Middle frontal gyrus (tissue), 1 donor: ENCODE data around the gene ESRRA.

Experiments
- DNase-seq: peaks from one replicate; pipeline ENCODE4 v3.0.0-alpha.2; 2015; ENCODE audit warnings: low spot score; ENCODE audit errors: extremely low spot score

The ESRRA gene

DNA sequence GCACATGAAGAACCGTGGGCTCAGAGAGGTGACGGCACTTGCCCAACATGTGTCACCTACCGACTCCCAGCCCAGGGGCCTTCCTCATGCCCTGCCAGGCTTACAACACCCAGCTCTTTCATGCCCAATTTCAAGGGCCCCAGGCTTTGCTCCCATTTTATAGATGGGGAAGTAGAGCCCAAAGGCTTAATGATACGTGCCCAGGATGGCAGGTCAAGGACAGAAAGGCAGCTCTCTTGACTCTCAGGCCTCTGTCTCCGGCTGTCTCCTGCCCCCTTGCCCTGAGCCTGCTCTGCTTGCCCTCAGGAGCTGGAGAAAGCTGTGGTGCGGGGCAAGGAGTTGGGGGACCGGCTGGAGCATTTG lies 43.7 kb downstream of the ESRRA start:
- no peak for DNase-seq

DNA sequence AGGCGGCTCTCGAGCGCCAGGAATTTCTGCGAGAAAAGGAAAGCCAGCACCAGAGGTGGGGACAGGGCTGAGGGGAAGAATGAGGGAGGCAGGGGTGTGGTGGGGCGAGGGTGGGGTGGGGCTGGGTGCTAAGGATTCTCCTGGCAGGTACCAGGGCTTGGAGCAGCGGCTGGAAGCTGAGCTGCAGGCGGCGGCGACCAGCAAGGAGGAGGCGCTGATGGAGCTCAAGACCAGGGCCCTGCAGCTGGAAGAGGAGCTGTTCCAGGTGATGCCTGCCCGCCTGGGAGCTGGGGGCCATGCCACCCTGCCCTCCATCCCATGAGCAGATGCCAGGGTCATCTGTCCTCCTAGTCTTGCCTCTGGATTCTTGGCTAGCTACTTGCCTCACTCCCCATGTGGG lies 44.1 kb downstream of the ESRRA start:
- no peak for DNase-seq

DNA sequence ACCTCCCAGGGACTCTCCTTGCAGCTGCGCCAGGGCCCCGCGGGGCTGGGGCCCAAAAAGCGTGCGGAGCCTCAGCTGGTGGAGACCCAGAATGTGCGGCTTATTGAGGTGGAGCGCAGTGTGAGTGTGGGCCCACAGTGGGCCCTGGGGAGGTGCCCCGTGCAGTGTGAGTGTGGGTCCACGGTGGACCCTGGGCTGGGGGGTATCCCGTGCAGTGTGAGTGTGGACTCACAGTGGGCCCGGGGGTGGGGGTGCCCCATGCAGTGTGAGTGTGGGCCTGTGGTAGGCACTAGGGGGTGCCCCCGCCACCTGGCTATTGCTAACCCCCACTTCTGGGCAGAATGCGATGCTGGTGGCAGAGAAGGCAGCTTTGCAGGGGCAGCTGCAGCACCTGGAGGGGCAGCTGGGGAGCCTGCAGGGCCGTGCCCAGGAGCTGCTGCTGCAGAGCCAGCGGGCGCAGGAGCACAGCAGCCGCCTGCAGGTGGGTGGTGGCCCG lies 45.9 kb downstream of the ESRRA start:
- no peak for DNase-seq

DNA sequence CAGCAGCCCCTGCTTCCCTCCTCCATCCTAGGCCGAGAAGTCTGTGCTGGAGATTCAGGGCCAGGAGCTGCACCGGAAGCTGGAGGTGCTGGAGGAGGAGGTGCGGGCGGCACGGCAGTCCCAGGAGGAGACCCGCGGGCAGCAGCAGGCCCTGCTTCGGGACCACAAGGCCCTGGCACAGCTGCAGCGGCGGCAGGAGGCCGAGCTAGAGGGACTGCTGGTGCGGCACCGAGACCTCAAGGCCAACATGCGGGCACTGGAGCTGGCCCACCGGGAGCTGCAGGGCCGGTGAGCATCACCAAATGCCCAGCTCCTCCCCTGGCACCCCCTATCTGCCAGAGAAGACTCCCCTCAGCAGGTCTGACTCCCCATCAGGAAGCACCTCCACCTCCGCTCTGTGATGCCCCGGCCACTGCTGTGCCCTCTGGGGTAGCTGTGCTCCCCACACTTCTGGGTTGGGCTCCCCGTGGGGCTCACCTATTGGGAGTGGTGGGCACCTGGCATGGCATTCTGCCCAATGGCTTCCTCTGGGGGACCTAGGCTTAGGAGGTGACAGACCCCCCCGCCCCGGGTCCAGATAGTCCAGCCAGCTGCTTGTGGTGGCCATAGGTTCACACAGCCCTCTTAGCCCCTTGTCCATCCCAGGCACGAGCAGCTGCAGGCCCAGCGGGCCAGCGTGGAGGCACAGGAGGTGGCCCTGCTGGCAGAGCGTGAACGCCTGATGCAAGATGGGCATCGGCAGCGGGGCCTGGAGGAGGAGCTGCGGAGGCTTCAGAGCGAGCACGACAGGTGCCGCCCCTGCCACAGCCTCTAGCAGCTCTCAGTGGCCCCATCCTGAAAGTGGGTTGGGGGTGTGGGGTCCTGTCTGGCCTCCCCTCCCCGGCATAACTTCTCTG lies 47.0 kb downstream of the ESRRA start:
- DNase-seq: no peak

DNA sequence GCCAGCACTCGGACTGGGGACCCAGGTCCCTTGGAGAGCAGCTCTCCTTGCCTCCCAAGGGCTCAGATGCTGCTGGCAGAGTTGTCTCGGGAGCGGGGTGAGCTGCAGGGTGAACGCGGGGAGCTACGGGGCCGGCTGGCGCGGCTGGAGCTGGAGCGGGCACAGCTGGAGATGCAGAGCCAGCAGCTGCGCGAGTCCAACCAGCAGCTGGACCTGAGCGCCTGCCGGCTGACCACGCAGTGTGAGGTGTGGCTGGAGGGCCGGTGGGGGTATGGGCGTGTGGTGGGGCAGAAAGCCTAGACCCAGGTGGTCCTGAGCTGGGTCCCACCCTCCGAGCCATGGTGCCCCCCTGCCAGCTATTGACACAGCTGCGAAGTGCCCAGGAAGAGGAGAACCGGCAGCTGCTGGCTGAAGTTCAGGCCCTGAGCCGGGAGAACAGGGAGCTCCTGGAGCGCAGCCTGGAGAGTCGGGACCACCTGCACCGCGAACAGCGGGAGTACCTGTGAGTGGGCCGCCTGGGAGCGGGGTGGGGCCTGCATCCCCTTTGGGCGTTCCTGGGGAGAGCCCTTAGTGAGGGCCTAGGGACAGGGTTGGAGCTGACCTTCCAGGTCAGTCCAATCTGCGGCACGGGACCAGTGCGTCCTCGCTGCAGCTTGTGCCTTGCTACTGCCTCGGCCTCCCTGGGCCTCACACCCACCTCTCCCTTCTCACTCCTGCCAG lies 47.8 kb downstream of the ESRRA start:
- DNase-seq: no peak

DNA sequence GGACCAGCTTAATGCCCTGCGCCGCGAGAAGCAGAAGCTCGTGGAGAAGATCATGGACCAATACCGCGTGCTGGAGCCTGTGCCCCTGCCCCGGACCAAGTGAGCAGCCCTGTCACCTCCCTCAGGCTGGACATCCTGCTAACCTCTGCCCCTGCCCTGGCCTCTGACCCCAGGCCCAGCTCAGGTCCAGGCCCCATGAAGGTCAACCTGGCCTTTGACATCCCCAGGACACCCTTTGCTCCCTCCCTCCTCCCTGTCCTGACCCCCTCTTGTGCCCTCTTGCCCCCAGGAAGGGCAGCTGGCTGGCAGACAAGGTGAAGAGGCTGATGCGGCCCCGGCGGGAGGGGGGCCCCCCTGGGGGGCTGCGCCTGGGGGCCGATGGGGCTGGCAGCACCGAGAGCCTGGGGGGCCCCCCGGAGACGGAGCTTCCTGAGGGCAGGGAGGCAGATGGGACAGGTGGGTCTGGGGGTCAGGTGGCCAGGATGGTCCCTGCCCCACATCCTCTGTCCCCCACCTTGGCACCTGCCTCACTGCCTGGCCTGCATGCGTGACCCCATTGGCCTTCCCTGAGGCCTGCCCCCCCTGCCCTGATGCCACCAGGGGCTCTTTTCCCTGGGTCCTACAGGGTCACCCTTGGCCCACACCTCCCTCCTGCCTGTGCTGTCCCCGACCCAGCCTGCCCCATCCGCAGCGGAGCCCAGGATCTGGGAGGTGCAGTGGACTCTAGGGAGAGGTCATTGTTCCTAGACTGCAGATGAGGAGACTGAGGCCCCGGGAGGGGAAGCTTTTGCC lies 48.6 kb downstream of the ESRRA start:
- DNase-seq: no peak

DNA sequence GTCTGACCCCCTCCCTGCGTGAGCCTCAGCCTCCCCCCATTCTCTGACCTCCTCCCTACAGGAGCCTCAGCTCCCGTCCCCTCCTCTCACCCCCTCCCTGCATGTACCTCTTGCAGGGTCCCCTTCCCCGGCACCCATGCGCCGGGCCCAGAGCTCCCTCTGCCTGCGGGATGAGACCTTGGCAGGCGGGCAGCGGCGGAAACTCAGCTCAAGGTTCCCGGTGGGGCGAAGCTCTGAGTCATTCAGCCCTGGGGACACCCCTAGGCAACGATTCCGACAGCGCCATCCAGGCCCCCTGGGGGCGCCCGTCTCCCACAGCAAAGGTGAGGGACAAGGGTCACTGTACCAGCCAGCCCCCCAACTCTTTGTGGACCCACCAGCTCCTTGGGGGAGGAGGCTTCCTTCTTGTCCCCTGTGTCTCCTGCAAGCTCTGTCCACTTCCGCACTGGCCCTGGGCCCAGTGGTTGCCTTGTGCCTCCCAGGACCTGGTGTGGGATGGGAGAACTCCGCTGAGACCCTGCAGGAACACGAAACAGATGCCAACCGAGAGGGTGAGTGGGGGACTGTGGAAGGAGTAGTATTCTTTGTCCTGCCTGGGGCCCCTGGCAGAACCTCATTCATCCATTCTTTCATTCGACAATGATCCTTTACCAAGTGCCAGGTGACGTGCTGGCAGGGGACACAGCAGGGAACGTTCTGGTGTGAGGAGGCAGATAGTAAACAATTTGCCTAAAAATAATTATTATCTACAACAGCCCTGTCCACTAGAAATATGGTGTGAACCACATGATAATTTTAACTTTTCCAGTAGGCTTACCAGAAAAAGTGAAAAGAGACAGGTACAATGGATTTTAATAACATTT lies 50.0 kb downstream of the ESRRA start:
- no peak for DNase-seq

DNA sequence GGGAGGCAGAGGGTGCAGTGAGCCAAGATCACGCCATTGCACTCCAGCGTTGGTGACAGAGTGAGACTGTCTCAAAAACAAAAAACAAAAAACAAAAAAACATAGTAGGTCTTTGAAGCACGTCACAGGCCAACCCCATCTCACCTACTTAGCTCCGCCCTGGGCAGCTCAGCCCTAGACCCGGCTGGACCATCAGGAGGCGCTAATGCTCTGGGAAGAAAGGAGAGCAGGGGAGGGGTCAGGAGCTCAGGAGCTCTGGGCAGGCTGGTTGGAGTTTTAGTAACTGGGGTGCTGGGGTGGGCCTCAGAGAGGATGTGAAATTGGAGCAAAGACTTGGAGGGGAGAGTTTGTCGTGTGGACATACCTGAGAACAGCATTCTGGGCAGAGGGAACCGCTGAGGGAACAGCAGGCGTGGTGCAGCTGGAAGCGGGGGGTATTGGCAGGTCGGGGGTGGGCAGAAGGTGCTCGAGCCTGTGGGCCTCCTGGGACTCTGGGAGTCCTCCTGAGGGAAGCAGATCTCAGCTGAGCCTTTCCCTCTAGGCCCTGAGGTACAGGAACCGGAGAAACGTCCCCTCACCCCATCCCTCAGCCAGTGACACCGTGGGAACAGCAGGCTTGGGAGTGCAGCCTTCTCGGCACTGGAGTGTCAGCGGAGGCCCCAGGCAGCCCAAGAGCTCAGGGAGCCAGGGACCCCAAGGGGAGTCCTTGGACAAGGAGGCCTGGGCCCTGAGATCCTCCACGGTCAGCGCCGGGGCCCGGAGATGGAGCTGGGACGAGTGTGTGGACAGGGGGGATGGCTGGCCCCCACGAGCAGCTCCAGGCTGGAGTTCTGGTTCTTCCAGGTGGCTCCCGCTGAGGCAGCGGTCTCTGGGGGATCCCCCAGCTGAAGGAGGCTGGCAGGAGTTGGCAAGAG lies 51.4 kb downstream of the ESRRA start:
- no peak for DNase-seq

DNA sequence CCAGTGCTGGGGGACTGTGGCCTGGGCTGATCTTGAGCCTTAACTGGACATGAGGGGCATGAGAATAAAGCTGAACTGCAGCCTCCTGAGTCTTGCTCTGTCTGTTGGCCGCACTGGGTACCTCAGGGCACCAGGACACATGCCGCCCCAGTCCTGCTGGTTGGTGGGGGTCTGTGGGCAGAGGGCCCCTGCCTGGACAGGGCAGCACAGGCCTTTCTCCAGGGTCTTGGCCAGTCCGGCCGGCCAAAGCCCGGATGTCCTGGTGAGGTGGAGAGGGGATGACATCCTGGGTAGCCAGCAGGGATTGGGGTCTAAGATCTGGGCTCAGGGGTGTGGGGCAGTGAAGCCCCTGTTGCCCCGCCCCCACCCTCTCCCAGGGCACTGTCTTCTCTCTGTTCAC lies 52.1 kb downstream of the ESRRA start:
- DNase-seq: no peak

DNA sequence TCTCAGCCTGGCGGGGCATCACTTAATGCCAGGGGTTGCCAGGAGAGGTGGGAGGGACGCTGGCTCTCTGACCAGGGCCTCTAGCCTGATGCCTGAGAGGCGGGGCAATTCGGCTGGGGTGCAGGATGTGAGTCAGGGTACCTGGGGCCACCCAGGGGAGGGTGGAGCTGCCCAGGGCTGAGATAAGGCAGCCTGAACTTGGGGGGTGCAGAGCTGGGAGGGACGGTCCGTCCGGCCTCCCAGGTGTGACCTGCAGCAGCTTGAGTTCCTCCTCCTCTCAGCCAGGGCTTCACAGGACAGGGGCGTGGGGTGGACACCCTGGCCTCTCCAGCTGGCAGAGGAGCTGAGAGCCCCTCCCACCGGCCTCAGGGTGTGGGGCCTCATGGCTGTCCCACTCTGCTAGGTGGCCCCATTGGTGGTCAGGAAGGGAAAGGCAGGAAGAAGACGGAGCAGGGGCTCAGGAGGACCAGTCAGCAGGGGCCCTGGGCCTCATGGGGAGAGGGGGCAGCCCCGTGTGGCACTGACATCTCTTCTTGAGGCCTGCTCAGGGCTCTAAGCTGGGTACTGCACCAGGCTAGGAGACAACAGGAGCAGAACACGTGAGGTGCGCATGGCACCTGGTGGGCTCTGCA lies 52.7 kb downstream of the ESRRA start:
- DNase-seq: no peak

DNA sequence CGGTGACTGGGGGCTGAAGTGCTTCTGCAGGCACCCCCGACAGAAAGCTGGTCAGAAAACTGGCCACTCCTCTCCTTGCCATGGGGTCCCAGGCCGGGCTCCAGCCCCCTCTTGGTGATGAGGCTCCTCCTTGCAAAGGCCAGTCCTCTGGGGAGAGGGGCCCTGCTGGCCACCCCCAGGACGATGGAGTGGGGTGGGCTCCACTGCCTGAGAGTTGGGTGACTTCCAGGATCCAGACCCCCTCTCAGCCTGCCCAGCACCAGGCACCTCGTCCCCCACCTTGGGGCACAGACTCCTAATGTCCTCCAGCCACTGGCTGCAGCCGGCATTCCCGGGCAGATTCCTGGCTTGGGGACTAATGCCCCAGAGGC lies 53.2 kb downstream of the ESRRA start:
- no peak for DNase-seq

DNA sequence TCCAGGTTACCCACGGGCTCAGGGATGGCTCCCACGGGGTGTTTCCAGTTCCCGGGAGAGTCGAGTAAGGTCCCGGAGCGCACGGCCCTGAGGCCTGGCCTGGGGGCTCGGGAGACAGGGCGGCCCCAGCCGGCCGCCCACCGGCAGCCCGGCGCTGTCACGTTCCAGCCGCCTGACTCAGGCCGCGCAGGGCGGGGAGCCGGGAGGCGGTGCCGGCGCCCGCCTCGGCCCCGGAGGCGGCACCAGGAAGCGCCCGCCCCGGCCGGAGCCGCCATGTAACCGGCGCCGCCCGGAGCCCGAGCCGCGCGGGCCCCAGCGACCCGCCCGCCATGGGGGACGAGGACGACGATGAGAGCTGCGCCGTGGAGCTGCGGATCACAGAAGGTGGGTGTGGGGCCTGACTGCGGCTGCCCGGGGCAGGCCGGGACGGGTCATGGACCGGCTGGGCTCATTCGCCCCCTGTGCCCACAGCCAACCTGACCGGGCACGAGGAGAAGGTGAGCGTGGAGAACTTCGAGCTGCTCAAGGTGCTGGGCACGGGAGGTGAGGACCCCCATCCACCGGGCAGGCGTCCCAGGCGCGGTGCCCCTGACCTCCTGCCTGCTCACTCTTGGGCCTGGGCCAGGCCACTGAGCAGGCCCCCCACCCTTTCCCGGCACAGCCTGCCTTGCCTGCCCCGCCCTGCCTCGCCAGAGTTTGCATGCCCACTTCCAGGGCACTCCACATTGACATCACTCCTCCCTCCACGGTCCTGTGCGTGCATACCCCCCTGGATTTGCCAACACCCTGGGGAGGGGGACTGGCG lies 53.8 kb downstream of the ESRRA start, which contains the start of gene RPS6KA4:
Gene RPS6KA4, plus strand, starts transcription at position 256 of the 805 bp plus-strand sequence. Its CDS starts 74 bp downstream, at position 330.
- peak; percentile 40 for DNase-seq

DNA sequence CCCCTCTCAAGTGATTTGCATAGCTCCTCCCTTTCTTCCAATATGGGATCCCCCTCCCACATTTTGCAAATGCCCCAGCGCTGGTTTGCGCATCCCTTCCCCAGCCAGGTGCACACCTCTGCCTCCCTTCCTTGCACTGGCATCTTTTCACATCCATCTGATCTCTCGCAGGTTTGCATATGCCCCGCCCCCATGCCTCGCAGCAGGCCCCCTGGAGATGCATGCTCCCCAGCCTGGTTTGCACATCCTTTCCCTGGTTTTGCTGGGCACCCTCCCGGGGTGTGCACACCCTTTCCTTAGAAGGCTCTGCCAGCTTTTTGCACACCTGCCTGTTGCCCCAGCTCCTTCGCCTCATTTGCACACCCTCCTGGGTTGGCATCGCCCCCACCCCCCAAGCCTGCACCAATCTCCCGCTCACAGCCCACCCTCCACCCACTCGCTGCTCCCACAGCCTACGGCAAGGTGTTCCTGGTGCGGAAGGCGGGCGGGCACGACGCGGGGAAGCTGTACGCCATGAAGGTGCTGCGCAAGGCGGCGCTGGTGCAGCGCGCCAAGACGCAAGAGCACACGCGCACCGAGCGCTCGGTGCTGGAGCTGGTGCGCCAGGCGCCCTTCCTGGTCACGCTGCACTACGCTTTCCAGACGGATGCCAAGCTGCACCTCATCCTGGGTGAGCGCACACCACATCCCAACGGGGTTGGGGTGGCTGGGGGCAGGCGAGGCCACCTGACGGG lies 54.6 kb downstream of the ESRRA start:
- peak; percentile 22 for DNase-seq

DNA sequence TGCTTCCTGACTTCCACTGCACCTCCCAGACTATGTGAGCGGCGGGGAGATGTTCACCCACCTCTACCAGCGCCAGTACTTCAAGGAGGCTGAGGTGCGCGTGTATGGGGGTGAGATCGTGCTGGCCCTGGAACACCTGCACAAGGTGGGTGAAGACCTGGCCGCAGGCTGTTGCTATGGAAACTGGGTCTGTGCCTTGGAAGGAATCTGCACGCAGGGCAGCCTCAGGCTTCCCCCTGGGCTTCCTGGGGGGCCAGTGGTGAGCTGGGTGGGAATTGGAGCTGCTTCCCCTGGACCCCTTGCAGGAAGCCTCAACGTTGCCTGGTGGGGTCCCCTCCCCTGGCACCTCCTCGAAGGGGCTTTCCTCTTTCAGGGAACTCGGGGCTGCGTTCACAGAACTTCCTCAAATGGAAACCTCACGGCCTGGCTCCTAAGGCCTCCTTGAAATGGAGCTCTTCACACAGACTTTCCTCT lies 55.2 kb downstream of the ESRRA start:
- DNase-seq: no peak

DNA sequence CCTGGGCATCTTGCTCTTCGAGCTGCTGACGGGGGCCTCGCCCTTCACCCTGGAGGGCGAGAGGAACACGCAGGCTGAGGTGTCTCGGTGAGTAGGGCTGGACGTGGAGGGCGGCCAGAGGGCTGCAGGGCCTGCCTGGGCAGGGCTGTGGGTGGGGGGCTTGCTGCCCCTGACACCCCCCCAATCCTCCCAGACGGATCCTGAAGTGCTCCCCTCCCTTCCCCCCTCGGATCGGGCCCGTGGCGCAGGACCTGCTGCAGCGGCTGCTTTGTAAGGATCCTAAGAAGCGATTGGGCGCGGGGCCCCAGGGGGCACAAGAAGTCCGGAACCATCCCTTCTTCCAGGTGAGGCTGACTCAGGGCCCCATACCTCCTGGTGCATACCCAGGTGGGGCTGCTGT lies 56.3 kb downstream of the ESRRA start:
- DNase-seq: no peak

DNA sequence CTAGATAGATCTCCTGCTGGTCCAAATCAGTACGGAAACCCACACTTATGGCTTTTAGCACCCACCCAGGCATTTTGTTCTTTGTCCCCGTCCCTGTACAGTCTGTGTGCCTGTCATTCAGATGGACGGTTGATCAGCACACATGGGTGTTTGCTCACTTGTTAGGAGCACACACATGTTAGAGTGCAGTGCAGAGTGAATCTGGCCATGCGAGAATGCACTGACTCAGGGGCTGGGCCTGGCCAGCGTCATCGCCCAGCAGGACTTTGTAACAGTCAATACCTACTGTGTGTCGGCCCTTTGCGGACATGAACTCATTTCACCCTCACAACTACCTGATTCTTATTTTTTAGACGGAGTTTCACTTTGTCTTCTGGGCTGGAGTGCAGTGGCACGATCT lies 57.0 kb downstream of the ESRRA start:
- no peak for DNase-seq

DNA sequence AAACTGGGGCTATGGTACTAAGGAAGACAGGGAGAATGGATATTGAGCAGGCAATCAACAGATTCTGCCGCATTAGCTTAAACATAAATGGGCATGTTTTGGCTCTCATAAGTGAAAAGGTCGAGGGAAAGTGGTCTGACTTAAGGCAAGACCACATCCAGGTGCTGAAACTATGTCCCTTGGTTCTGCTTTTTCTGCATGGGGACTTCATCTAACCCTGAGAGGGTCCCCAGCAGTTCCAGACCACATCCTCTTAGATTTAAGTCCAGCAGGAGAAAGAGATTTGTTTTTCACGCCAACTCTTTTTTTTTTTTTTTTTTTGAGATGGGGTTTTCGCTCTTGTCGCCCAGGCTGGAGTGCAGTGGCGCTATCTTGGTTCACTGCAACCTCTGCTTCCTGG lies 59.1 kb downstream of the ESRRA start:
- no peak for DNase-seq

DNA sequence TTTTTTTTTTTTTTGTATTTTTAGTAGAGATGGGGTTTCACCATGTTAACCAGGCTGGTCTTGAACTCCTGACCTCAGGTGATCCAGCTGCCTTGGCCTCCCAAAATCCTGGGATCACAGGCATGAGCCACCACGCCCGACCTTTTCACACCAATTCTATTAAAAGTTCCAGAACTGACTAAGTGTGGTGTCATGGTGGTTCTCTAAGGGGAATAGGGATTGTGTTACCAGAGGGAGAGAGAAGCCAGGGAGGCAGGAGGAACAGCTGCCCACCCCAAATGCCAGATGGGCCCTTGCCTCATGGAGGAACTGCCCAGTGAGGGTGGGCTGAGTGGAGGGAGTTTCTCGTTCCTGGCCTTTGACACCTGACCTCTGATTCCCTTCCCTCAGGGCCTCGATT lies 59.6 kb downstream of the ESRRA start:
- DNase-seq: no peak
